ENCODE measurements around the gene SH3BP4. TPM values are rescaled to one million over a fixed set of nuclear protein-coding genes. Genes with fewer than 3 reads are reported as not detected.

The SH3BP4 gene
- polyA plus RNA-seq (46.4 to 56.4 TPM (median 50.4 TPM) in 3 replicates), polyA minus RNA-seq (56.4 to 124 TPM (median 78.8 TPM) in 3 replicates)
- polyA plus RNA-seq (2011; ENCODE audit: low read depth): 15.7 TPM
- 38.6 and 45.2 TPM in 2 replicates for polyA plus RNA-seq (2011; cell fraction: cytosol; rRNA removed)
- polyA plus RNA-seq (2011; cell fraction: nucleus; rRNA removed): 62.3 and 64.3 TPM in 2 replicates
- 18.3 and 39.2 TPM in 2 replicates for polyA plus RNA-seq (2012; ENCODE audit: low replicate concordance)
- 33.4 TPM for polyA minus RNA-seq (2011; cell fraction: cytosol; rRNA and poly(A)+ RNA removed)
- polyA minus RNA-seq (2011; cell fraction: nucleus; rRNA and poly(A)+ RNA removed): 43.1 and 65.2 TPM in 2 replicates

GRCh38 chr2:234951664-234952269 lies at the start of gene SH3BP4:
TSS of gene SH3BP4 (plus strand) at chr2:234952017. CDS start at chr2:235035003, 82,986 bp downstream.
- H2AFZ ChIP-seq (ENCODE audit: control insufficient read depth, low read length): no peak within 1 kb of the TSS

GRCh38 chr2:234904785-234905184 lies 47.0 kb upstream of the SH3BP4 start:
- Histone ChIP-seq H3K9ac (ENCODE audit: control insufficient read depth, extremely low read depth, insufficient read depth, low read length) (no peak overlapping the region), H3K4me1 (ENCODE audit: control insufficient read depth, extremely low read depth, insufficient read depth, low read length) (no peaks in the 10 kb centered on the region), H3K4me2 (ENCODE audit: control insufficient read depth, extremely low read depth, insufficient read depth, low read depth, low read length) (no peak overlapping the region), H3K4me3 (ENCODE audit: control insufficient read depth in 2 of 3, extremely low read depth in 1 of 3, insufficient read depth in 2 of 3, low read depth in 1 of 3, low read length in 3 of 3) (no peak overlapping the region), H3K27ac (ENCODE audit: control insufficient read depth, insufficient read depth, low read length) (no peak overlapping the region), H3K9me1 (ENCODE audit: control insufficient read depth, extremely low read depth, insufficient read depth, low read length) (no peaks in the 10 kb centered on the region), H2AFZ (ENCODE audit: control insufficient read depth, low read length) (no peak overlapping the region), H3K79me2 (ENCODE audit: control insufficient read depth, insufficient read depth, low read length) (no peaks in the 10 kb centered on the region), H3K9me3 (ENCODE audit: control insufficient read depth, low read depth, low read length) (no peaks in the 10 kb centered on the region), H3K36me3 (ENCODE audit: control insufficient read depth in 2 of 2, extremely low read depth in 1 of 2, insufficient read depth in 2 of 2, low read length in 2 of 2) (no peaks in the 10 kb centered on the region), H3K27me3 (ENCODE audit: control insufficient read depth, extremely low read depth, insufficient read depth, low read length) (no peaks in the 10 kb centered on the region), H4K20me1 (ENCODE audit: control insufficient read depth, extremely low read depth, insufficient read depth, low read length) (no peaks in the 10 kb centered on the region)
- FAIRE-seq (no peak), DNase-seq (ENCODE audit: low read depth, low spot score) (no peak)
- TF ChIP-seq CTCF (optimal IDR thresholded peaks at IDR 0.05 in 1 of 3, IDR thresholded peaks at IDR 0.05 in 1 of 3, conservative IDR thresholded peaks at IDR 0.05 in 1 of 3; ENCODE audit: extremely low read depth in 1 of 3, insufficient read depth in 2 of 3, low read length in 3 of 3): no peak
- no peak for TF ChIP-seq EZH2 (IDR thresholded peaks at IDR 0.05; ENCODE audit: low read length)
- dilution Hi-C loops (cut with MboI; ENCODE audit: extremely low pct_ligation_motif_present, low sequenced_read_pairs): no loop called here

More at GRCh38 chr2:234951664-234952269, at the start of gene SH3BP4:
- TF ChIP-seq EZH2 (IDR thresholded peaks at IDR 0.05; ENCODE audit: low read length): no peak
- TF ChIP-seq CTCF (optimal IDR thresholded peaks at IDR 0.05 in 1 of 3, IDR thresholded peaks at IDR 0.05 in 1 of 3, conservative IDR thresholded peaks at IDR 0.05 in 1 of 3; ENCODE audit: extremely low read depth in 1 of 3, insufficient read depth in 2 of 3, low read length in 3 of 3): no peak
- Histone ChIP-seq H3K79me2 (ENCODE audit: control insufficient read depth, insufficient read depth, low read length) (peaks cover 48% of the 10 kb centered on the region), H3K4me2 (ENCODE audit: control insufficient read depth, extremely low read depth, insufficient read depth, low read depth, low read length) (peak within 1 kb of the TSS; percentile 100), H3K4me3 (ENCODE audit: control insufficient read depth in 2 of 3, extremely low read depth in 1 of 3, insufficient read depth in 2 of 3, low read depth in 1 of 3, low read length in 3 of 3) (peak within 1 kb of the TSS; percentile 78 to 93 (median 88)), H3K9me1 (ENCODE audit: control insufficient read depth, extremely low read depth, insufficient read depth, low read length) (peaks cover 6% of the 10 kb centered on the region), H3K27me3 (ENCODE audit: control insufficient read depth, extremely low read depth, insufficient read depth, low read length) (no peaks in the 10 kb centered on the region), H3K9me3 (ENCODE audit: control insufficient read depth, low read depth, low read length) (no peaks in the 10 kb centered on the region), H3K27ac (ENCODE audit: control insufficient read depth, insufficient read depth, low read length) (peak within 1 kb of the TSS; percentile 98), H4K20me1 (ENCODE audit: control insufficient read depth, extremely low read depth, insufficient read depth, low read length) (peaks cover 2% of the 10 kb centered on the region), H3K4me1 (ENCODE audit: control insufficient read depth, extremely low read depth, insufficient read depth, low read length) (peaks cover 62% of the 10 kb centered on the region), H3K9ac (ENCODE audit: control insufficient read depth, extremely low read depth, insufficient read depth, low read length) (peak within 1 kb of the TSS; percentile 94), H3K36me3 (ENCODE audit: control insufficient read depth in 2 of 2, extremely low read depth in 1 of 2, insufficient read depth in 2 of 2, low read length in 2 of 2) (peaks cover 0 to 10% of the 10 kb centered on the region in 2 experiments)
- dilution Hi-C loops (cut with MboI; ENCODE audit: extremely low pct_ligation_motif_present, low sequenced_read_pairs): no loop called here
- DNase-seq (ENCODE audit: low read depth, low spot score): no peak
- FAIRE-seq: no peak
